NCI-H2029 treated with DMSO at 0.1 percent for 48 hours (cell line): ENCODE results near the gene ALOX15.
"Not testable (repeated sequence)": the region's sequence is repeated elsewhere in the genome, so short reads cannot be mapped to it uniquely, and the experiment has no call there.

ENCODE experiments used
- DNase-seq: peaks from one replicate; lab custom pipeline; 2025; lab: John Stamatoyannopoulos, UW

The ALOX15 gene, protein sequence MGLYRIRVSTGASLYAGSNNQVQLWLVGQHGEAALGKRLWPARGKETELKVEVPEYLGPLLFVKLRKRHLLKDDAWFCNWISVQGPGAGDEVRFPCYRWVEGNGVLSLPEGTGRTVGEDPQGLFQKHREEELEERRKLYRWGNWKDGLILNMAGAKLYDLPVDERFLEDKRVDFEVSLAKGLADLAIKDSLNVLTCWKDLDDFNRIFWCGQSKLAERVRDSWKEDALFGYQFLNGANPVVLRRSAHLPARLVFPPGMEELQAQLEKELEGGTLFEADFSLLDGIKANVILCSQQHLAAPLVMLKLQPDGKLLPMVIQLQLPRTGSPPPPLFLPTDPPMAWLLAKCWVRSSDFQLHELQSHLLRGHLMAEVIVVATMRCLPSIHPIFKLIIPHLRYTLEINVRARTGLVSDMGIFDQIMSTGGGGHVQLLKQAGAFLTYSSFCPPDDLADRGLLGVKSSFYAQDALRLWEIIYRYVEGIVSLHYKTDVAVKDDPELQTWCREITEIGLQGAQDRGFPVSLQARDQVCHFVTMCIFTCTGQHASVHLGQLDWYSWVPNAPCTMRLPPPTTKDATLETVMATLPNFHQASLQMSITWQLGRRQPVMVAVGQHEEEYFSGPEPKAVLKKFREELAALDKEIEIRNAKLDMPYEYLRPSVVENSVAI

DNA sequence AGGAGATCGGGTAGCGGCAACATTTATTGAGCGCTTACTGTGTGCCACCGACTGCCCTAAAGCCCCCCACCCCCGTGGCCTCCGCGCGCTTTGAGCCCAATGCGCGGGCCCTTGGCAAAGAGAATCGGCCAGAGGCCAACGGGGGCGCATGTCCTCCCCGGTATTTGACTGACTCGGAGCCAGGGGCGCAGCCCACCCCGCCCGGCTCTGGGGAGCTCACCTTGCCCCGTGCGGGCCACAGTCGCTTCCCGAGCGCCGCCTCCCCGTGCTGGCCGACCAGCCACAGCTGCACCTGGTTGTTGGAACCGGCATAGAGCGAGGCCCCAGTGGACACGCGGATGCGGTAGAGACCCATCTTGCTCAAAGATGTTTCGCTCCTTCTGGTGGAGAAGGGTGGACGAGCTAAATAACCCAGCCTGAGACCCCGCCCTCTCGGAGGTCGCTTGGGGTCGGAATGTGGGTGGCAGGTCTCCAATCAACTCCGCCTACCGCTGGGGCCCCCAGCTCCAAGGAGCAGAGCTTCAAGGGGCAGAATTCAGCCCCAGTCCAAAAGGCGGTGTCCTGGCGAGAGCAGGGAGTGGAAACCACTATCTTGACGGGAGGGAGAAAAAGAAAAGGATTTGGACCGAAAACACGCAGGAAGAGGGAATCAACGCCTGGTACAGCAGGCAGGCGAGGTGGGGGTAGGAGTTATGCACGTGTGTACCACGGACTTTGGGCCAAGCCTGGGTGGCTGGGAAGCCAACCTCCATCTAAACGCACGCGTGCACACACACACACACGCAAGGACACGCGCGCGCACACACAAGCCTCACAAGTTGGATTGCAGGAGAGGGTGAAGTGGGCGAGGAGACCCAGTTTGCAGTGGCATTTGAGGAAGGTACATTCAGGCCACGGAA lies at the start of gene ALOX15:
Gene ALOX15 (minus strand): TSS at position 382 of the 899 bp plus-strand sequence. CDS start 27 bp downstream, at position 355.
- DNase-seq, result no peak

GRCh38 chr17:4690745-4691144 lies 49.3 kb upstream of the ALOX15 start:
- no peak for DNase-seq

GRCh38 chr17:4689872-4690271 lies 48.4 kb upstream of the ALOX15 start:
- DNase-seq, result not testable (repeated sequence)

- not testable (repeated sequence) for DNase-seq
These were observed 42.3 kb upstream of the ALOX15 start for GRCh38 chr17:4683739-4684138.

DNA sequence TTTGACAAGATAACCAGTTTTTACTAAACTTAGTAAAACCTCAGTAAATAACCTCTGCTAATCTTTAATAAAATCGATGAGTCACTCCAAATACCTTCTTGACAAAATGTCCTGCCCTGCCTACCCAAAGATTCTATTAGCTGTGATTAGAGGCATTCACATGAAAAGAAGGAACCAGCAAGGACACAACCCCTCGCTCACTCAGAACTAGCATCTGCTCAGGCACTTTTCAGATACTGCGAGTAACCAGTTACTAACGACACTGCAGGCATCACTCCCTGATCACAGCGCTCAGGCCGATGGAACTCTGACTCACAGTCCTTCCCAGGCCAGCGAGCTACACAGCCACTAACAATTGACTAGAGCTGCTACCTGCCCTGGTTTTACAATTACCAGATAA lies 38.2 kb upstream of the ALOX15 start:
- DNase-seq, result no peak

GRCh38 chr17:4678448-4679026 lies 37.1 kb upstream of the ALOX15 start:
- DNase-seq, result no peak

DNA sequence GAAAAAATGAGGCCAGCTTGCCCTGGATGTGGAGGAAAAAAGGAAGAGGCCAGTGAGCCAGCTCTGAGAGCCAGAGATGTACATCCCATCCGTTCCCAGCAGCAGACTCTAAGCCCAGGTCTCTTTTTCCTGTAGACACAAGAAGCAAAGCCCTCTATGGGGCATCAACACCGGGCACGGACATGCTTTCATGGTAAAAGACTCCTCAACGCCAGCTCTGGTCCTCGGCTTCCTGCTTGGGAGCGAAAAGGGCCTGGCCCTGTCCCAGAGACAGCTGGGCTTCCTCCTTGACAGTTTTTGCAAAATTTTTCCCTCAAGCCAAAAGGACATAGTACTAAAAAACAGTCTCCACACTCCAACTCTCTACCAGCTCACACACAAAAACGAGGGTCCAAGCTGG lies 35.3 kb upstream of the ALOX15 start:
- no peak for DNase-seq

- no peak for DNase-seq
These were observed 34.3 kb upstream of the ALOX15 start for GRCh38 chr17:4675791-4676190.

- no peak for DNase-seq
These were observed 33.2 kb upstream of the ALOX15 start for GRCh38 chr17:4674685-4674998.

GRCh38 chr17:4673986-4674684 lies 32.7 kb upstream of the ALOX15 start:
- no peak for DNase-seq

DNA sequence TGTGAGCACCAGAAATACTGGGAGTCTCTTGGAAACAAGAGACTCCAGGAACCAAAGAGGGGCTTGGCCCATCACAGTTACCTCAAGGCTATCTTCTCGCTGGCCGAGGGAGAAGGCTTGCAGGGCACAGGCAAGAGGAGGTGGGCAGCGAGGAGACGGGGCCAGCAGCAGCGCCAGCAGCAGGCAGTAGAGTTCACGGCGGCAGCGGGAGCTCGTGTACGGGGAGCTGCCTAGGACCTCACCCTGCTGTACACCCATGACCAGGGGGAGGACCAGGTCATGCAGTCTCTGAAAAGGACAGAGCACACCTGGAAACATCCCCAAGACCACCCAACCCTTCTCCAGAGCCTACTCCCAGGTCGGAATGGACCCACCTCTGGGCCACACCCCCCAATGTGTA lies 31.7 kb upstream of the ALOX15 start:
- DNase-seq, result no peak

- DNase-seq, result no peak
These were observed 31.3 kb upstream of the ALOX15 start for GRCh38 chr17:4672751-4673150.

GRCh38 chr17:4672055-4672630 lies 30.7 kb upstream of the ALOX15 start:
- no peak for DNase-seq

GRCh38 chr17:4667166-4667565 lies 25.7 kb upstream of the ALOX15 start:
- no peak for DNase-seq

GRCh38 chr17:4666296-4666695 lies 24.8 kb upstream of the ALOX15 start:
- DNase-seq, result no peak

DNA sequence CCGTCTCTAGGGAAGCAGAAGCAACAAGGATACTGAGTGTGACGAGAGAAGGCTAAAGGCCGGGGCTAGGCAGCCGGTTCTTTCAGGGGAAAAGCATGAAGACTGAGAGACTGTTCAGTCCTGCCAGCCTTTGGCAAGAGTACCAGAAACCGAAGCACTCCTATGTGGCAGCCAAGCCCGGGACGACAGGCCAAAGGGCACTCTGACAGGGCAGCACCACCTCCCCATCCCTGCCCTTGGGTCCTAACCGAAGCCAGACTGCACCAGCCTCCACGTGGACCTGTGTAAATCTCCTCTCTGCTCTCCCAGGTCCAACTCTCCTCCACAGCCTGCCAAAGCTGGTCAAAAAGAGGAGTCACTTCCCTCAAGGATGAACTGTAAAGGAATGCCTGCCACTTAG lies 23.5 kb upstream of the ALOX15 start:
- DNase-seq, result no peak

DNA sequence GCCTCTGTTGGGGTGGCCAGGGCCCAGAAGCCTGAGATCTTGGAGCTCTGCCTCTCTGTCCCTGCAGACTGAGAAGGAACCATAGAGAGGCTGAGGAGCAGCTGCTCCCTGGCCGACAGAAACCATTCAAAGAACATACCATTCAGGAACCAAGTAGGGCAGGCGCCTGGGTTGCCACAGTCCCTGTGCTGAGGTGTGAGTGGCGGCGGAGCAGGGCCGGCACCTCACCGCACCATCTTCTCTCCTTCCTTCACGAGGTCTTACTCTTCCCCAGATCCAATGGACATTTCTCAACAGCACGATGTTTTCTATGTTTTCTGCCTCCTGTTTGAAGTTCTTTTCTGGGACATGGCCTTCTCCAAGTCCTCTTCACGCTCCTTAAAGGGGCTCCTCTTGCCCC lies 22.8 kb upstream of the ALOX15 start:
- no peak for DNase-seq

DNA sequence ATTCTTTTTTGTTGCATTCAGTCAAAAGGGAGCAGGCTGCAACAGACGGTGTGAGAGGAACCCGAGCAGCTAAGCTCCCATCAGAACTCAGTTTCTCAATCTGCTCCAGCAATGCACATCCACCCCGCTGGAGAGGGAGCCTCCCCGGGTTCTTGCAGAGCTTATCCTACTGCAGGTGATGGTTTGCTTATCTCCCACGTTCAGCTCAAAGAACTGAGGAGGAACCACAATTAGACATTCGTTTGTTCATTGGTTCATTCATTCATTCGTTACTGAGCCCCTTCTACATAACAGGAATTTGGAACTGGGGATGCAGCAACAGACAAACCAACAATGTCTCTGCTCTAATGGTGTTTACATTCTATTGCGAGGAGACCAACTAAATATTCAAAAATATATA lies 22.2 kb upstream of the ALOX15 start:
- DNase-seq, result no peak

DNA sequence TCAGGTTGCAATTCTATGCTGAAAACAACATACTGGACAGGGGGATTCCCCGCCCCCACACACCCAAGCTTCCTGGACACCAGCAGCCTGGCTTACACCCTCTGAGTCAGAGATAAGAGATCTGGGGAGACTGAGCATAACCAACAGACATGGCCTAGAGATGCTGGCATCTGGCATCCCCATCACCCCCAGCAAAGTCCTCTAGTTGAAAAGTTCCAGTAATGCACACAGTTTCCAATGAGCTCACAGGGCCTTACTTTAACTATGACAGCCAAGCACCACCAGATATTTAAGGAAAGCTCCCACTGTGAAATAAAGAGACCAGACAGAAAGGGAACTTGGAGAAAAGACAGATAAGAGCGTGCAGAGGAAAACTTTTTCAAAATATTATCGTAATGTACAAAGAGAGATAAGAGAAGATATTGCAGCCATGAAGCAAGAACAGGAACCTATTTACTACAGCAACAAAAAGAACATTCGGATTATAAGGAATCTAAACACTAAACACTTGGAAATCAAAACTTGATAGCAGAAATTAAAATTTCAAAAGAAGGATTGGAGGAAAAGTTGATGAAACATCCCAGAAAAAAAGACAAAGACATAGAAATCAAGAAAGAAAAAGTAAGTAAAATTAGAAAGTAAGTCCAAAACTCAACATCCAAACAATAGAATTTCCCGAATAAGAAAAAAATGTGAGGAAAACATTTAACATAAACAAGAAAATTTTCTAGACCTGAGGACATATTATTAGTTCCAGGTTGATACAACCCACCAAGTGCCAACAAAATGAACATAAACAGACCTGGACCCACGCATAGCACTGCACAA lies 17.2 kb upstream of the ALOX15 start:
- no peak for DNase-seq

GRCh38 chr17:4657678-4658077 lies 16.2 kb upstream of the ALOX15 start:
- no peak for DNase-seq
